Stimulated activated CD4-positive, alpha-beta T cell treated with anti-CD3 and anti-CD28 coated beads, TNF-alpha, amount 100 ng/mL, for 48 hours (primary cell): ENCODE data around the gene GPRC5C.
"Not testable (repeated sequence)": the region's sequence is repeated elsewhere in the genome, so short reads cannot be mapped to it uniquely, and the experiment has no call there.

Source experiments
- DNase-seq, 3 donors: peaks; one replicate each; pipeline ENCODE4 v3.0.0-alpha.2; 2020; ENCODE audit warnings: low read depth in 3 of 3

The GPRC5C gene

DNA sequence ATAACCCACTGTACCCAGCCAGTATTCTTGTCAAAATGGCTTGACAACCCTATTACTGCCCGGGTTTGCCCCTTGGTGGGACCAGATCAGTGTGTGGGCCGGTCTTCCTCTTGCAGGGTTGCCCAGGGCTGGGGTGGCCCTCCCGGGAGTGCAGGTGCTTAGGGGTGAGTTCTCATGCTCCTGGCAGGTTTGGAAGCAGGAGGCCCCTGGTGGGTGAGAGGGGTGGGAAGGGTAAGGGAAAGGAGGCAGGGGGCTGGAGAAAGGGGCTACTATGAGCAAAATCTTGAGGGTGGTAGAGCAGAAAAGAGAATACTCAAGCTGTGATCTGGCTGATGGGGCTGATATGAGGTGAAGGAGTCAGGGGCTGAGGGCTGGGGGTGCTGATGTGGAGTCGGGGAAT, 41.0 kb downstream of the GPRC5C start:
- no peak for DNase-seq

DNA sequence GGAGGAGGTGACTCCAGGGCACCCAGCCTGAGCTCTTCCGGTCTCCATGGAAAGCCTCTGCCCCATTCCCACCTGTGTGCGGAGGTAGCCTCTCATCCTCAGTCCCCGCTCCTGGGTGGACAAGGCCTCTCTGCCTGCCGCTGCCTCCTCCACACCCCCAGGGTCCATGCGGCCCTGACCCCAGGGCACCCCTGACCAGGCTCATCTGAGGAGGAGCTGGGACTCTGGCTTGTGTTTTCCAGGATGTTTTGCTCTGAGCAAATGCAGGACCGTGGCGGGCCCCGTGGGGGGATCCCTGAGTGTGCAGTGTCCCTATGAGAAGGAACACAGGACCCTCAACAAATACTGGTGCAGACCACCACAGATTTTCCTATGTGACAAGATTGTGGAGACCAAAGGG, 41.4 kb downstream of the GPRC5C start:
- no peak for DNase-seq

DNA sequence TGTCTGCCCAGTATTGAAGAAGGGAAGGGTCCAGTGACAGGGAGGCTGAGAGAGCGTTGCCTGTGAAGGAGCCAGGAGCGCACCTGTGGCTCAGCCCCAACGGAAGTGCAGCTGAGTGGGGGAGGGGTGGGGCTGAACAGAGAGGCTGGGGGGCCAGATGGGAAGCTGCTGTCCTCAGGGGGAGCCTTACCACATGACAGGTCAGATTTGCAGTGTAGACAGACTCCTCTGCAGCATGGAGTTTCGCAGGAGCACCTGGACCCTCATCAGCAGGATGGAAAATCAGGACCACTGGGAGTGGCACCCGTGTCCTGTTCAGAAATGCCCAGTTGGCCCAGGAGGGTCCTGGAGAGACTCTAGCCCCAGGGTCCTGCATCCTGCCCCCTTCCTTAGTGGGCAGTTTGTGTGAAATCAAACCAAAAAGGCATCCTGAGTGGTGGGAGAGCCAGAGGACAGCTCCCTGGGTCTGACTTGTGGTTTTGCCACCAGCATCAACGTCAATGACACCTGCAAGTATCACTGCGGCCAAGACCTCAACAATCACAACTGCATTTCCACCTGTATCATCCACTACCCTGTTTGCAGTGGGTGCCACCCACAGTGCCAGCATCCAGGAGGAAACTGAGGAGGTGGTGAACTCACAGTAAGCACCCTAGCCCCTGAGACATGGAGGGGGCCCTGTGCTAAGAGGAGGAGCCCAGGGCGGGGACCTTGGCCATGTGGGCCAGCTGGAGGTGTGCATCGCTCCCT, 42.3 kb downstream of the GPRC5C start:
- DNase-seq, result no peak

DNA sequence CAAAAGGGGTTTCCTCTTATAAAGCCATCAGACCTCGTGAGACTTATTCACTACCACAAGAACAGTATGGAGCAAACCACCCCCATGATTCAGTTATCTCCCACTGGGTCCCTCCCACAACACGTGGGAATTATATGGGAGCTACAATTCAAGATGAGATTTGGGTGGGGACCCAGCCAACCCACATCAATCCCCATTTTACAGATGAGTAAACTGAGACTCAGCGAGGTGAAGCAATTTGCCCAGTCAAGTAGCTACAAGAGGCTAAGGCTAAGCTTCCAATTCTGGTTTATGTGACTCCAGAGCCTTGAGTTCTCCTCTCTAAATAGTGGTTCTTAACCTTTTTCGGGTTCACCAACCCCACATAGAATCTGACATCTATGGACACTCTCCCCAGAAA, 43.3 kb downstream of the GPRC5C start:
- no peak for DNase-seq

DNA sequence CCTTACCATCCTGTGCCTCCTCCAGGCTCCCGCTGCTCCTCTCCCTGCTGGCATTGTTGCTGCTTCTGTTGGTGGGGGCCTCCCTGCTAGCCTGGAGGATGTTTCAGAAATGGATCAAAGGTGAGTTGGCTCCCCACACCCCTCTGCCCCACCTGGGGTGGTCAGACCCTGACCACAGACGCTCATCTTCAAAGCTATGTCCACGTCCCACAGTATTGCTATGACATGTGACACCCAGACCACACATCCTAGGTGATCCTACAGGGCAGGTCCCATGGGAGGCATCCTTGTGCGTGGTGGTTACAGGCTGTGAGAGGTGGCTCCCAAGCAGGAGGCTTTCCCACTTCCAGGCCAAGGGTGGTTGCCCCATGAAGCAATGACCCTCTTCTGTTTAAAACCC, 45.5 kb downstream of the GPRC5C start:
- no peak for DNase-seq

DNA sequence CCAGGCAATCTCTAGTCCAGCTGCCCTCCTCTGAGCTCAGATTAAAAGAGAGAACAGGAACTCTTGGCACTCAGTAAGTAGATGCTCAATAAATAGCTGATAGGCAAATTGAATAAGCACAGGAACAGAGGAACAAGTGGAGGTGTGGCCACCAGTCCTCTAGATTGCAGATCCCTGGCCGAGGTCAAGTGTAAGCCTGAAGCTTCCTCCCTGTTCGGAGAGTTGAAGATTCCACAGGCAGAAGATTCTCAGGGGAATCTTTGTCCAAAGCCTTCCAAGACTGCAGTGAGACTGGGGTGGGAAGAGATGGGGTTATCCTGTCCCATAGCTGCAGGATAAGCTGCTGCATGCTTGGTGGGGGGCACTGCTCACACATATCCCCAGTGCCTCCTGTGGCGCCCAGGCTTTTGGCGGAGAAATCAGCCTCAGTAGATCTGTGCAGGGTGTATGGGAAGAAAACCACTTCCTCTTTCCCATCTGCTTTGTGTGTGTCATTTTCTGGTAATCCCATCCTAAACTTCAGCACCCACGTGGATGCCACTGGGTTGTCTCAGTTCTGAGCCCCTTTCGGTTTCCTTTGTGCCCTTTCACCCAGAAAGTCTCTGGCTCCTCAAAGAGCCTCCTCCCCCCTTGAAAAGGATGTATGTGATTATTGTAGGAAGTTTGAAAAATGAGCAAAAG, 46.7 kb downstream of the GPRC5C start:
- DNase-seq, result no peak

DNA sequence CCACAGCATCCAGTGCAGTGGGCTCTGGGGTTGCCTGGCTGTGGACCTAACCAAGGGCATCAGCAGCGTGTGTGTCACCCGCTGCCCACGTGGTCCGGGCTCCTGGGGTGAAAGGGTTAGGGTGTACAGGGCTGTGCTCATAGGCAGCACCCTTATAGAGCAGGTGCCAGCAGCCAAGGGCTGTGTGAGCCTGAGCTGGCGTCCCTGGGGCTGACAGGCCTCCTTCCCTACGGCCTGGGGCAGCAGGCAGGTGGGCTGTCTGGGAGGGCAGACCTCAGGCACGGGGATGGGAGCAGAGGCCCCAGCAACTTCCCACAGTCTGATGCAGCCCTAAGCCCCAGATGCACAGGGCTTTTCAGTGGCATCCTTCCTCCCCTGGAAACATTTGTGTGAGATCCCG, 48.4 kb downstream of the GPRC5C start:
- DNase-seq, result no peak

DNA sequence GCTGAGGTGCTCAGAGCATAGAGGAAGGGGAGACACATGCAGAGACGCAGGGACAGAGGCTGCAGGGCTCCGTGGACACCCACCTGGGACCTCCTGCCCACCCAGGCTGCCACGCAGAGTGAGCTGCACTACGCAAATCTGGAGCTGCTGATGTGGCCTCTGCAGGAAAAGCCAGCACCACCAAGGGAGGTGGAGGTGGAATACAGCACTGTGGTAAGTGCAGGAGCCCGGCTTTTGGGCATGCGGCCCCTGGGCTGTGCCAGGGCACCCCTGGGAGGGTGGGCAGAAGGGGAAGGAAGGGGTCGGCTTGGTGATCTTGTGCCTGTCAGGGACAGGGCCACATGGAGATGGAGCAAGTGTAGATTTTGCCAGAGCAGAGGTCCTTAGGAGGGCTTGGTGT, 49.7 kb downstream of the GPRC5C start:
- no peak for DNase-seq

DNA sequence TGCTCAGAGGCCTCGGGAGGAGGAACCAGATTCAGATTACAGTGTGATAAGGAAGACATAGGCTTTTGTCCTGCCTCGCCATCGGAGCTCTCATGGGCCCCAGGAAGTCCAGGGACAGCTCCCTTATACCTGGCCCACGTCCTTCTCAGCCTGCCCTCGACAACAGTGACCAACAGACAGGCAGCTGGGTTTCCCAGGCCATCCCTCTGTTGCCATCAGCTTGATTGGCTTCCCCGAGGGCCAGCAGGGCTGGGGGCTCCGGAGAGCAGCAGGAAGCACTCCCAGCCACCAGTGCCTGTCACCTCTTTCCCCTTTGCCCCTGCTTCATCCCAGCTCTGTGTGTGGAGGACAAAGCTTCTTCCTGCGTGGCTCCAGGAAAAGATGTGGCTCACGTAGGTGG, 52.2 kb downstream of the GPRC5C start:
- no peak for DNase-seq

DNA sequence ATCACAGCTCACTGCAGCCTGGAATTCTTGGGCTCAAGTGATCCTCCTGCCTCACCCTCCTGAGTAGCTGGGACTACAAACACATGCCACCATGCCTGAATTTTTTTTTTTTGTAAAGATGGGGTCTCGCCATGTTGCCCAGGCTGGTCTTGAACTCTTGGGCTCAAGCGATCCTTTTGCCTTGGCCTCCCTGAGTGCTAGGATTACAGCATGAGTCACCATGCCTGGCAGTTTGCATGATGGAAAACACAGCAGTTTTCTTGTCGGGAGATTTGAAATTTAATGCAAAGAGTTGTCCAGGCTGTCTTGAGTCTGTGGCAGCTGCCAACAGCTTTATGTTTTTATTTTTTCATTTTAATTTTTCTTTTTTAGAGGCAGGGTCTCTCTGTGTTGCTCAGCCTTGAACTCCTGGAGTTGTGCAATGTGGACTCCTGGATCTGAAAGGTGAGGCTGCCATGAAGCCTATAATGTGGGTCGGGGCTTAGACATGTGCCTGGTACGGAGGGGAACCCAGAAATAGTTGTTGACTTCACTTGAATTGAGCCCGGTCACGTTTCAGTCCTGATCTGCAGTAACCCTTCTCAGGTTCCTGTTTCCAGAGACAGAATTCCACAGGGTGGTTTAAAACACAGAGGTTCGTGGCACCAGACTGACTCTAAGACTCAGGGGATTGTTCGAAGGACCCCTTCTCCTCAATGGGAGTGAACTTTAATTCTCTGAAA, 53.3 kb downstream of the GPRC5C start:
- no peak for DNase-seq

DNA sequence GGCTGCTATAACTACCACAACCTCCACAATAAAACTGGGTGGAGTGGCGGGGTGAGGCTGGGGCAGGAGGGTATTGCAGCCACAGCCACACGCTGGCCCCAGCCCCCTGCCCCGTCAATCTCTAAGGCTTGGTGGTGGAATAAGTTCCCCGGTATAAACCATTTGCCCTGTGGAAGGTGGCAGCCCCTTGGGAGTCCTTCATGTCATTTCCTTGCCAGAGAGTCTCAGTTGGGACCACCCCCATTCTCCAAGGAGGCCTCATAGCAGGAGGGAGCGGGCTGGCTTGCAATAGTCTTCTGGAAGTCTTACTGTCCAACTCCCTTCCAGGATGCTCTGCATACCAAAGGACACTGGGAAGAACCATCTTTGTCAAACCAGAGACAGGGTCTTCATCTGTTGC, 54.0 kb downstream of the GPRC5C start:
- no peak for DNase-seq

DNA sequence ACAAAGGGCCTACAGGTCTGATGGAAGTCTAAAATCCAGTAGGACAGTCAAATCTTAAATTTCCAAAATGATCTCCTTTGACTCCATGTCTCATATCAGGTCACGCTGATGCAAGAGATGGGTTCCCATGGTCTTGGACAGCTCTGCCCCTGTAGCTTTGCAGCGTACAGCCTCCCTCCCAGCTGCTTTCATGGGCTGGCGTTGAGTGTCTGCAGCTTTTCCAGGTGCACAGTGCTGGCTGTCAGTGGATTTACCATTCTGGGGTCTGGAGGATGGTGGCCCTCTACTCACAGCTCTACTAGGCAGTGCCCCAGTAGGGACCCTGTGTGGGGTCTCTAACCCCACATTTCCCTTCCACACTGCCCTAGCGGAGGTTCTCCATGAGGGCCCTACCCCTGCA, 56.4 kb downstream of the GPRC5C start:
- DNase-seq, result not testable (repeated sequence)

DNA sequence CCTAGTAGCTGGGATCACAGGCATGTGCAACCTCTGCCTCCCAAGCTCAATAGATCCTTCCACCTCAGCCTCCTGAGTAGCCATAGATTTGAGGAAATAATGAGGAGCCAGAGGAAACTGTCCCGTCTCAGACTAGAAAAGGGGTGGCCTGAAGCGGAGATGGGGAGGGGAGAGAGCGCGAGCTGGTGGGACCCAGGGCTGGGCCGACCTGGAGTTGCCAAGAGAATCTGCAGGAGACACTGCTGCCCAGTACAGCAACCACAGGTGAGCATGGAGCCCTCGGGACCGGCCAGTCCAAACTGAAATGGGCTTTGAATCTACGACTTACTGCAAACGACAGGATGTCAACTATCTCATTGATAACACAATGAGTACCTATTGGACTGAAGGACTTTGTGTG, 58.8 kb downstream of the GPRC5C start:
- no peak for DNase-seq

DNA sequence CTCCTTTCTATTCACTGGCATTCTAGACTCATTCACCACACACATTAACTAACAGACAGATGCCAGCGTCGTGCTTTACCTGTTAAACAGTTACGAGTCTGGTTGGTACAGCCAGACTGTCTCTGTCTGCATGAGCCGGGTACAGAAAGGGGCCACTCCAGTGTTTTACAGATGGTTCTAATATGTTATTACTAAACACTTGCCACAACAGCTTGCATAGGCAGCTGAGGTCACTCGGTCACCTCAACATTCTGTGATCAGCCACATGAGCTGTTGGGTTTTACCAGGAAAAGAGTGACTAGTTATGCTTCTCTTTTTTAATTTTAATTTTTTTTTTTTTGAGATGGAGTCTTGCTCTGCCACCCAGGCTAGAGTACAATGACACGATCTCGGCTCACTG, 59.7 kb downstream of the GPRC5C start:
- DNase-seq, result no peak

DNA sequence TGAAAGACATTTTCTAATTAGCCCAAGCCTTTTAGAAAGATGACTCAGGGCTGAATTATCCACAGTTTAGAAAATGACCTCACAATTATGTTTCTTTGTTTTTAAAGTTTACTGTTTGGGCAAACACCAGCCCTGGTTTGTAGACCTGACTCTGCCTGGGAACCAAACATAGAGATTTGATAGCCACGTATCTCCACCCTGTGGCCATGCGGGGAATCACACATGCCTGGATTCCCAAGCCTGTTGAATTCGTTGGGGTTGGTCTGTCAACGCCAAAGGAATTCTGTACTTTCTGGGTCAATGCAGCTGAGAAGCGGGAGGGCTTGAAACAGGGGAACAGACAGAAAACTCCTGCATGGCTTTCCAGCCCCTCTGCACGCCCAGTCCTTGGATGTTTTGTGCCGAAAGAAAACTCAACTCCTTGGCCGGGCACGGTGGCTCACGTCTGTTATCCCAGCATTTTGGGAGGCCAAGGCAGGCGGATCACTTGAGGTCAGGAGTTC, 61.5 kb downstream of the GPRC5C start:
- peak; percentile 28 to 47 (median 34) for DNase-seq
